Colonic mucosa (tissue), 4 donors: ENCODE measurements around the gene ANKRD13B. TPM values are rescaled to one million over a fixed set of nuclear protein-coding genes. Genes with fewer than 3 reads are reported as not detected.

Experiments used
- DNase-seq: peaks from one replicate; pipeline ENCODE4 v3.0.0-alpha.2; 2020
- H3K27ac ChIP-seq: fragments of 200-600 bp; one replicate; pipeline ENCODE4 v1.8.0; 2021
- H3K27me3 ChIP-seq: fragments of 200-600 bp; one replicate; pipeline ENCODE4 v1.8.0; 2021
- H3K36me3 ChIP-seq: fragments of 200-600 bp; one replicate; pipeline ENCODE4 v1.8.0; 2021
- H3K4me1 ChIP-seq: fragments of 200-600 bp; one replicate; pipeline ENCODE4 v1.8.0; 2021; ENCODE audit warnings: mild to moderate bottlenecking
- H3K4me3 ChIP-seq: fragments of 200-600 bp; one replicate; pipeline ENCODE4 v1.8.0; 2021
- H3K9ac ChIP-seq, 2 donors: one replicate each; pipeline ENCODE4 v1.7.0; 2013; ENCODE audit warnings: control low read depth in 2 of 2, low read depth in 2 of 2, low read length in 2 of 2
- H3K9me3 ChIP-seq: fragments of 200-600 bp; one replicate; pipeline ENCODE4 v1.8.0; 2021
- CTCF ChIP-seq: fragments of 200-600 bp; IDR thresholded peaks from one replicate; pipeline ENCODE4 v1.8.0; 2022; ENCODE audit warnings: antibody characterized with exemption, mild to moderate bottlenecking
- intact Hi-C: fragments of 100-400 bp; cut with DNase I; formaldehyde crosslinking; loops from one replicate; pipeline ENCODE4 v1.14.1; 2022
- total RNA-seq, 2 donors: library from RNA; stranded (reverse); fragmentation: NEBNext Ultra II Directional in 1 of 2; extraction: Animal tissue kit (Norgen Biotek cat#: 25700) in 1 of 2; gene quantifications; one replicate each; pipeline ENCODE4 v1.2.1, GENCODE V29; 2021
- donor health status: healthy.
- donor health status: DM: no; HTN: no; CAD: no.
- donor health status: DM: no; HTN: no; CAD: no.

The ANKRD13B gene
- total RNA-seq, 2 donors from 2014 or later = 3.1 to 10.2 TPM

DNA sequence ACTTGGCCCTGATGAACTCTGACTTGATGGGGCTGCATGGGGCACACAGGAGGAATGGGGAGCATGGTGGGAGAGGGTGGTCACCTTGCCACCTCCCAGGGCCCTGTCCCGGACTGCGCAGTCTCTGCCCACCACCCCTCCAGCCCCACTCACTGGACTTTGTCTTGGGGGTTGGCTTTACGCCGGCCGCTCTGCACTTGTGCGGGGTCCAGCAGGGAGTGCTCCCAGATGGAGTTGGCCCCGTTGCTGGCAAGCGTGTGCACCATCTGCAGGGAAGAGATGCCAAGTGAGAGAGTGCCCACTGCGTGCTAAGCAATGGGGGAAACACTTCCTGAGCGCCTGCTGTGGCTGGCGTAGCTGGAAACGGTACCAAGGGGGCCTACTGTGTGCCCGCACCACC, 10.2 kb upstream of the ANKRD13B start:
- no peak overlapping the region for H3K27ac ChIP-seq
- intact Hi-C loops = loop anchor here (5.0 kb wide), 2 partner anchors 35 to 195 kb away; no protein-coding TSS in a partner anchor
- DNase-seq = no peak
- no peak for TF ChIP-seq CTCF
- H3K27me3 ChIP-seq = no peaks in the 10 kb centered on the region
- H3K4me1 ChIP-seq = peaks cover 13% of the 10 kb centered on the region
- H3K9ac ChIP-seq = no peak overlapping the region
- no peaks in the 10 kb centered on the region for H3K9me3 ChIP-seq
- no peak overlapping the region for H3K4me3 ChIP-seq
- no peaks in the 10 kb centered on the region for H3K36me3 ChIP-seq

GRCh38 chr17:29583324-29584248, 9.3 kb upstream of the ANKRD13B start:
- Histone ChIP-seq H3K27me3 (no peaks in the 10 kb centered on the region), H3K4me3 (no peak overlapping the region), H3K9ac (peak overlapping the region; percentile 8 to 19), H3K4me1 (peaks cover 21% of the 10 kb centered on the region), H3K36me3 (no peaks in the 10 kb centered on the region), H3K9me3 (no peaks in the 10 kb centered on the region), H3K27ac (no peak overlapping the region)
- no peak for DNase-seq
- intact Hi-C loops = loop anchor here (5.0 kb wide), 2 partner anchors 34 to 194 kb away; no protein-coding TSS in a partner anchor
- no peak for TF ChIP-seq CTCF

- DNase-seq = no peak
- Histone ChIP-seq H3K27me3 (no peaks in the 10 kb centered on the region), H3K36me3 (no peaks in the 10 kb centered on the region), H3K9me3 (no peaks in the 10 kb centered on the region), H3K4me3 (no peak overlapping the region), H3K27ac (no peak overlapping the region), H3K4me1 (peaks cover 21% of the 10 kb centered on the region), H3K9ac (peak overlapping the region in 1 of 2 donors; percentile 41)
- intact Hi-C loops = loop anchor here (5.0 kb wide), 2 partner anchors 33 to 193 kb away; no protein-coding TSS in a partner anchor
- TF ChIP-seq CTCF = no peak
Measured at GRCh38 chr17:29584452-29585079, 8.4 kb upstream of the ANKRD13B start.

GRCh38 chr17:29585080-29585751, 7.7 kb upstream of the ANKRD13B start:
- Histone ChIP-seq H3K4me1 (peaks cover 26% of the 10 kb centered on the region), H3K27ac (no peak overlapping the region), H3K36me3 (no peaks in the 10 kb centered on the region), H3K9ac (peak overlapping the region; percentile 3 to 54), H3K27me3 (no peaks in the 10 kb centered on the region), H3K4me3 (no peak overlapping the region), H3K9me3 (no peaks in the 10 kb centered on the region)
- intact Hi-C loops = no loop called here
- DNase-seq = no peak
- TF ChIP-seq CTCF = no peak
